HG03521 (cell line): ENCODE data around the gene SAP25.
A peak's percentile ranks its signal among the peaks of the same experiment; 100 is the strongest.

Experiments
- ATAC-seq: cut with Tn5 transposase; IDR thresholded peaks from one replicate; pipeline ENCODE4 v1.9.1; 2021; ENCODE audit warnings: mild to moderate bottlenecking, moderate library complexity; ENCODE audit not compliant: unreplicated experiment

Gene SAP25

GRCh38 chr7:100573691-100574361 is at the start of gene SAP25:
TSS of gene SAP25 (minus strand) at chr7:100573900. CDS start at chr7:100573742, 158 bp downstream.
- ATAC-seq = no peak

- no peak for ATAC-seq
These were observed 47.9 kb upstream of the SAP25 start for GRCh38 chr7:100621554-100621953.

GRCh38 chr7:100620804-100621203 is 47.1 kb upstream of the SAP25 start:
- ATAC-seq = no peak

- ATAC-seq = no peak
These were observed 46.5 kb upstream of the SAP25 start for GRCh38 chr7:100620239-100620638.

- ATAC-seq = no peak
These were observed 40.7 kb upstream of the SAP25 start for GRCh38 chr7:100614308-100614861.

- no peak for ATAC-seq
These were observed 39.9 kb upstream of the SAP25 start for GRCh38 chr7:100613412-100614175.

GRCh38 chr7:100612730-100613390 is 39.2 kb upstream of the SAP25 start:
- no peak for ATAC-seq

- ATAC-seq = peak; percentile 89
These were observed 38.5 kb upstream of the SAP25 start, which contains the start of gene MOSPD3 for GRCh38 chr7:100611983-100612729. TSS of gene MOSPD3 (plus strand) at chr7:100612540. CDS start at chr7:100612792, 252 bp downstream.

- no peak for ATAC-seq
These were observed 36.3 kb upstream of the SAP25 start for GRCh38 chr7:100609958-100610357.

GRCh38 chr7:100607111-100607510 is 33.4 kb upstream of the SAP25 start:
- no peak for ATAC-seq

- no peak for ATAC-seq
These were observed 32.6 kb upstream of the SAP25 start for GRCh38 chr7:100606313-100606712.

GRCh38 chr7:100604976-100605911 is 31.5 kb upstream of the SAP25 start:
- ATAC-seq = no peak

- no peak for ATAC-seq
These were observed 30.6 kb upstream of the SAP25 start for GRCh38 chr7:100604028-100604975.

- no peak for ATAC-seq
These were observed 30.0 kb upstream of the SAP25 start for GRCh38 chr7:100603726-100604027.

- ATAC-seq = no peak
These were observed 29.4 kb upstream of the SAP25 start for GRCh38 chr7:100602889-100603725.

GRCh38 chr7:100600730-100601038 is 27.0 kb upstream of the SAP25 start:
- no peak for ATAC-seq

GRCh38 chr7:100599911-100600729 is 26.4 kb upstream of the SAP25 start:
- ATAC-seq = no peak
